Activated gamma-delta T cell treated with Interleukin-2 at 50 U/mL for 16 hours (primary cell): ENCODE data around the gene ZNF587.
"Not testable (repeated sequence)": the region's sequence is repeated elsewhere in the genome, so short reads cannot be mapped to it uniquely, and the experiment has no call there.

Experiments used
- DNase-seq: peaks from one replicate; pipeline ENCODE4 v3.0.0-alpha.2; 2020

Gene ZNF587

GRCh38 chr19:57823155-57823554 lies 26.5 kb upstream of the ZNF587 start:
- not testable (repeated sequence) for DNase-seq

- not testable (repeated sequence) for DNase-seq
These were observed 26.1 kb upstream of the ZNF587 start for GRCh38 chr19:57823608-57824007.

- DNase-seq: no peak
These were observed 24.1 kb upstream of the ZNF587 start for GRCh38 chr19:57825511-57825910.

GRCh38 chr19:57829316-57829715 lies 20.3 kb upstream of the ZNF587 start:
- DNase-seq: no peak

- DNase-seq: peak; percentile 15
These were observed 19.5 kb upstream of the ZNF587 start, which contains the start of gene ZNF587B for GRCh38 chr19:57830071-57830602. ZNF587B (plus strand) TSS chr19:57830299; CDS start chr19:57830529, 230 bp downstream.

GRCh38 chr19:57836991-57837390 lies 12.7 kb upstream of the ZNF587 start:
- not testable (repeated sequence) for DNase-seq

- not testable (repeated sequence) for DNase-seq
These were observed 11.0 kb upstream of the ZNF587 start for GRCh38 chr19:57838622-57839191.

GRCh38 chr19:57841122-57841763 lies 8.4 kb upstream of the ZNF587 start:
- no peak for DNase-seq

- not testable (repeated sequence) for DNase-seq
These were observed 2.5 kb upstream of the ZNF587 start for GRCh38 chr19:57847164-57847563.

- not testable (repeated sequence) for DNase-seq
These were observed 445 bp upstream of the ZNF587 start for GRCh38 chr19:57849162-57849665.

GRCh38 chr19:57850553-57851017 lies 926 bp downstream of the ZNF587 start:
- DNase-seq: no peak

GRCh38 chr19:57851812-57852603 lies 2.3 kb downstream of the ZNF587 start:
- not testable (repeated sequence) for DNase-seq

GRCh38 chr19:57854117-57854516 lies 4.5 kb downstream of the ZNF587 start:
- not testable (repeated sequence) for DNase-seq

- not testable (repeated sequence) for DNase-seq
These were observed 12.7 kb downstream of the ZNF587 start for GRCh38 chr19:57862351-57862750.

GRCh38 chr19:57867868-57868492 lies 18.3 kb downstream of the ZNF587 start:
- DNase-seq: no peak

- not testable (repeated sequence) for DNase-seq
These were observed 20.0 kb downstream of the ZNF587 start for GRCh38 chr19:57869655-57870054.

GRCh38 chr19:57870225-57870624 lies 20.6 kb downstream of the ZNF587 start:
- DNase-seq: no peak

GRCh38 chr19:57872450-57872849 lies 22.8 kb downstream of the ZNF587 start:
- no peak for DNase-seq

GRCh38 chr19:57873883-57874799 lies 24.5 kb downstream of the ZNF587 start:
- not testable (repeated sequence) for DNase-seq

- no peak for DNase-seq
These were observed 36.4 kb downstream of the ZNF587 start for GRCh38 chr19:57886046-57886445.

- no peak for DNase-seq
These were observed 37.7 kb downstream of the ZNF587 start for GRCh38 chr19:57887195-57887941.
